Spleen (tissue), 7 donors: ENCODE data around the gene SLC13A4.

ENCODE experiments used
- POLR2A ChIP-seq, 3 donors: fragments of 450-650 bp; IDR thresholded peaks; one replicate each; pipeline ENCODE4 v1.5.1; 2017; ENCODE audit warnings: antibody characterized with exemption in 3 of 3, mild to moderate bottlenecking in 1 of 3
- TF ChIP-seq, protein P1 (sequence below), 11 experiments: fragments of 200-600 bp in 7 of 11; fragments of 450-650 bp in 4 of 11; sonication (generic) in 4 of 11; IDR thresholded peaks in 8 of 11; conservative IDR thresholded peaks in 3 of 11; 1 replicate in 7 of 11; 2 replicates in 4 of 11; pipeline versions ENCODE4 v1.4.0 to v1.8.0; 2016 to 2021; ENCODE audit warnings: antibody characterized with exemption in 11 of 11, inconsistent platforms in 4 of 11, mild to moderate bottlenecking in 1 of 11
- donor health status: DM: no; HTN: no; CAD: no; lungs with moderate emphysema.
- donor health status: DM: no; HTN: no; CAD: no.
- donor health status: DM: no; HTN: no; CAD: no.

DNA sequence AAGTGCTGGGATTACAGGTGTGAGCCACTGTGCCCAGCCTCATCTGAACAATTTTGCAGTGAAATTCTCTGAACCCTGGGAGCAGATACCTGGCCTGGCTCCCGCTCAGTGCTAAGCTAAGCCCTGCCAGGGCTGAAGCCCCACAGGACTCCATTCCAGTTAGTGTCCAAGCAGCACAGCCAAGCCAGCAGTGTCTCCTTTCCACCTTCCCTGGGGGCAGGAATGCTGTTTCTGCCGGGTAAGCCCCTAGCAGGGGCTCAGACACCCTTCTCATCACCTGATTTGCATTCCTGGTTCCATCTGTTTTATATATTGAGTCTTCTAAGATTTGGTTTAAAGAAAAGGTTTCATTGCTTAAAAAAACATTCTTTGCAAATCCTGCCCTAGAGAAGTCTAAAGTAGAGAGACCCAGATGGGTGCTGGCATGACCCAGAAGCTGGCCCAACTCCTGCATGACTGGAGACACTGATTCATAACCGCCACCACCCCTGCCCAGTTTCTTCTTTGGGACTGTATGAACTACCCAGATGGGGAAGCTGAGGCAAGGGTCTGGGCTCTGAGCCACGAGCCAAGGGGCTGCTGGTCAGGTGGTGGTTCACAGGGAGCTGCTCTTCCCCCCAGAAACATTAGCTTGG is 14.0 kb downstream of the SLC13A4 start:
- TF ChIP-seq, protein P1, sequence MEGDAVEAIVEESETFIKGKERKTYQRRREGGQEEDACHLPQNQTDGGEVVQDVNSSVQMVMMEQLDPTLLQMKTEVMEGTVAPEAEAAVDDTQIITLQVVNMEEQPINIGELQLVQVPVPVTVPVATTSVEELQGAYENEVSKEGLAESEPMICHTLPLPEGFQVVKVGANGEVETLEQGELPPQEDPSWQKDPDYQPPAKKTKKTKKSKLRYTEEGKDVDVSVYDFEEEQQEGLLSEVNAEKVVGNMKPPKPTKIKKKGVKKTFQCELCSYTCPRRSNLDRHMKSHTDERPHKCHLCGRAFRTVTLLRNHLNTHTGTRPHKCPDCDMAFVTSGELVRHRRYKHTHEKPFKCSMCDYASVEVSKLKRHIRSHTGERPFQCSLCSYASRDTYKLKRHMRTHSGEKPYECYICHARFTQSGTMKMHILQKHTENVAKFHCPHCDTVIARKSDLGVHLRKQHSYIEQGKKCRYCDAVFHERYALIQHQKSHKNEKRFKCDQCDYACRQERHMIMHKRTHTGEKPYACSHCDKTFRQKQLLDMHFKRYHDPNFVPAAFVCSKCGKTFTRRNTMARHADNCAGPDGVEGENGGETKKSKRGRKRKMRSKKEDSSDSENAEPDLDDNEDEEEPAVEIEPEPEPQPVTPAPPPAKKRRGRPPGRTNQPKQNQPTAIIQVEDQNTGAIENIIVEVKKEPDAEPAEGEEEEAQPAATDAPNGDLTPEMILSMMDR (IDR thresholded peaks at IDR 0.05 in 8 of 11, conservative IDR thresholded peaks at IDR 0.05 in 3 of 11), result no peak
- no peak for TF ChIP-seq POLR2A (IDR thresholded peaks at IDR 0.05)
